GM12878 (cell line): ENCODE measurements around the gene RIPK4. TPM values are rescaled to one million over a fixed set of nuclear protein-coding genes. Genes with fewer than 3 reads are reported as not detected.

Experiments
- ATAC-seq: fragments of 200-7000 bp; cut with Tn5 transposase; 3 replicates; pipeline ENCODE4 v1.9.1; 2020; ENCODE audit warnings: mild to moderate bottlenecking, moderate library complexity
- BruUV-seq: library from RNA; stranded (reverse); fragments of 400-500 nt; replicated peaks from 2 replicates; lab custom pipeline; 2021; lab: Mats Ljungman, UMichigan
- CTCF ChIA-PET: fragments of 300-600 bp; sonication (Branson Sonifier 250); formaldehyde crosslinking; extraction: SDS; loops from one replicate; lab custom pipeline; 2021; ENCODE audit warnings: inconsistent platforms; lab: Yijun Ruan, JAX
- POLR2A ChIA-PET: fragments of 350-600 bp; formaldehyde crosslinking; extraction: SDS; loops from one replicate; lab custom pipeline; 2021; ENCODE audit warnings: inconsistent platforms; lab: Charles Lee
- RAD21 ChIA-PET: fragments of 300-600 bp; sonication (Branson Sonifier 250); formaldehyde crosslinking; loops from one replicate; lab custom pipeline; 2023; ENCODE audit warnings: antibody characterized with exemption; ENCODE audit not compliant: unreplicated experiment; lab: Charles Lee
- SMC1A ChIA-PET: fragments of 300-600 bp; sonication (Branson Sonifier 250); formaldehyde crosslinking; loops from one replicate; lab custom pipeline; 2023; ENCODE audit not compliant: unreplicated experiment, uncharacterized antibody; lab: Charles Lee
- DNase-seq: peaks from one replicate; pipeline ENCODE4 v3.0.0-alpha.2; 2011; ENCODE audit warnings: low read depth, low spot score
- FAIRE-seq: peaks from 3 replicates; lab custom pipeline; 2011; peaks lifted over from hg19 to GRCh38; lab: Jason Lieb, UNC
- H2AFZ ChIP-seq: 2 replicates; pipeline ENCODE4 v1.6.0; 2011; ENCODE audit warnings: low read depth, low read length, control low read depth; ENCODE audit not compliant: control insufficient read depth
- H3K27ac ChIP-seq: 2 replicates; pipeline ENCODE4 v1.5.1; 2011; ENCODE audit warnings: control low read depth; ENCODE audit not compliant: control insufficient read depth, insufficient read depth
- H3K27me3 ChIP-seq, 2 experiments: replicated peaks in 1 of 2; 2 replicates each; pipeline versions ENCODE4 v1.6.0 to v1.6.1; 2011; ENCODE audit warnings: low read length in 1 of 2; ENCODE audit not compliant: control insufficient read depth in 2 of 2, insufficient read depth in 2 of 2
- H3K36me3 ChIP-seq, 2 experiments: 2 replicates each; pipeline ENCODE4 v1.5.1; 2011; ENCODE audit warnings: low read length in 1 of 2; ENCODE audit not compliant: control insufficient read depth in 2 of 2, insufficient read depth in 2 of 2
- H3K4me1 ChIP-seq: 2 replicates; pipeline ENCODE4 v1.6.1; 2011; ENCODE audit warnings: mild to moderate bottlenecking, low read length, moderate library complexity, mixed read lengths; ENCODE audit not compliant: control insufficient read depth, insufficient read depth
- H3K4me2 ChIP-seq: 2 replicates; pipeline ENCODE4 v1.6.0; 2011; ENCODE audit warnings: control low read depth; ENCODE audit not compliant: control insufficient read depth, insufficient read depth
- H3K4me3 ChIP-seq: fragments of 200-600 bp; sonication (generic); 2 replicates; pipeline ENCODE4 v1.5.1; 2016
- H3K79me2 ChIP-seq: 2 replicates; pipeline ENCODE4 v1.6.0; 2011; ENCODE audit warnings: low read length; ENCODE audit not compliant: control insufficient read depth, insufficient read depth
- H3K9ac ChIP-seq: 2 replicates; pipeline ENCODE4 v1.8.0; 2011; ENCODE audit warnings: low read length, control low read depth, mixed read lengths; ENCODE audit not compliant: control insufficient read depth, insufficient read depth
- H3K9me3 ChIP-seq: replicated peaks from 3 replicates; pipeline ENCODE4 v1.5.1; 2011; ENCODE audit warnings: mild to moderate bottlenecking, low read length; ENCODE audit not compliant: control insufficient read depth, insufficient read depth
- H4K20me1 ChIP-seq: 2 replicates; pipeline ENCODE4 v1.6.0; 2011; ENCODE audit not compliant: control insufficient read depth, insufficient read depth
- CEBPB ChIP-seq, 2 experiments: fragments of 150-350 bp in 1 of 2; IDR thresholded peaks; 2 replicates each; pipeline ENCODE4 v1.6.1; 2012 to 2014; ENCODE audit warnings: low read depth in 2 of 2, low read length in 2 of 2, borderline replicate concordance in 1 of 2, inconsistent platforms in 1 of 2
- CREB1 ChIP-seq: IDR thresholded peaks from 2 replicates; pipeline ENCODE4 v1.6.1; 2012; ENCODE audit warnings: low read depth, mild to moderate bottlenecking, inconsistent platforms
- DPF2 ChIP-seq: fragments of 450-650 bp; IDR thresholded peaks from 2 replicates; pipeline ENCODE4 v1.6.1; 2017; ENCODE audit warnings: mild to moderate bottlenecking
- EED ChIP-seq: sonication (generic); IDR thresholded peaks from 2 replicates; pipeline ENCODE4 v1.6.1; 2016; ENCODE audit warnings: antibody characterized with exemption, low read depth
- IKZF1 ChIP-seq: fragments of 450-650 bp; conservative IDR thresholded peaks from 2 replicates; pipeline ENCODE4 v1.6.1; 2017; ENCODE audit warnings: antibody characterized with exemption, mild to moderate bottlenecking
- PAX5 ChIP-seq: IDR thresholded peaks from 2 replicates; pipeline ENCODE4 v1.6.1; 2011; ENCODE audit warnings: low read depth, low read length, borderline replicate concordance
- POLR2AphosphoS5 ChIP-seq: IDR thresholded peaks from 2 replicates; pipeline ENCODE4 v1.6.1; 2011; ENCODE audit warnings: mild to moderate bottlenecking, low read length, inconsistent platforms
- SKIL ChIP-seq: fragments of 450-650 bp; IDR thresholded peaks from 2 replicates; pipeline ENCODE4 v1.6.1; 2017; ENCODE audit warnings: mild to moderate bottlenecking, low read depth, inconsistent platforms; ENCODE audit not compliant: poor library complexity, severe bottlenecking
- SMARCA5 ChIP-seq: fragments of 450-650 bp; IDR thresholded peaks from 2 replicates; pipeline ENCODE4 v1.6.1; 2017; ENCODE audit warnings: mild to moderate bottlenecking
- SPI1 ChIP-seq: IDR thresholded peaks from 2 replicates; pipeline ENCODE4 v1.6.1; 2011; ENCODE audit warnings: low read depth, mild to moderate bottlenecking, low read length, moderate library complexity, borderline replicate concordance; ENCODE audit not compliant: insufficient read depth
- SREBF1 ChIP-seq: IDR thresholded peaks from 2 replicates; pipeline ENCODE4 v1.6.1; 2012; ENCODE audit warnings: mild to moderate bottlenecking, low read length
- SREBF2 ChIP-seq: IDR thresholded peaks from 2 replicates; pipeline ENCODE4 v1.6.1; 2012; ENCODE audit warnings: mild to moderate bottlenecking, low read length
- ZNF217 ChIP-seq: fragments of 450-650 bp; IDR thresholded peaks from 2 replicates; pipeline ENCODE4 v1.6.1; 2017; ENCODE audit warnings: antibody characterized with exemption, mild to moderate bottlenecking
- ZNF274 ChIP-seq: IDR thresholded peaks from one replicate; pipeline ENCODE4 v1.8.0; 2011; ENCODE audit not compliant: insufficient read length, insufficient read depth
- ZZZ3 ChIP-seq: IDR thresholded peaks from 2 replicates; pipeline ENCODE4 v1.6.1; 2011; ENCODE audit warnings: low read depth; ENCODE audit not compliant: control insufficient read depth, insufficient read length
- WGBS: methylation state at CpG from one replicate; pipeline ENCODE4 v1.1.6; 2016; ENCODE audit warnings: low lambda C conversion rate; ENCODE audit not compliant: insufficient replicate concordance, insufficient coverage; ENCODE audit errors: missing lambda C conversion rate; 5-methylcytosine and 5-hydroxymethylcytosine counted together
- in situ Hi-C: fragments of 300-500 bp; cut with MboI; formaldehyde crosslinking; loops from 9 replicates; pipeline ENCODE4 v1.14.3; 2018; ENCODE audit warnings: mixed read lengths
- intact Hi-C: fragments of 100-400 bp; cut with micrococcal nuclease; formaldehyde crosslinking; loops from one replicate; pipeline ENCODE4 v1.14.2; 2022; ENCODE audit not compliant: unreplicated experiment
- polyA plus RNA-seq, 11 experiments: library from polyadenylated mRNA; depleted of rRNA in 4 of 11; unstranded in 6 of 11; stranded (reverse) in 5 of 11; fragments of >200 nt; fragmentation: Nextera tagmentation in 4 of 11; fragmentation: Illumina TruSeq in 1 of 11; extraction: Ambion mirVana in 4 of 11; extraction: Trizol in 1 of 11; gene quantifications; 1 replicate in 1 of 11; 2 replicates in 10 of 11; pipeline versions ENCODE4 v1.2.1 to v1.2.3, GENCODE V29; 2011 to 2016; ENCODE audit warnings: inconsistent platforms in 2 of 11, missing spikeins in 2 of 11, low read depth in 1 of 11
- total RNA-seq, 4 experiments: library from RNA; depleted of rRNA in 3 of 4; stranded (reverse); fragments of >200 nt in 3 of 4; fragmentation: Illumina TruSeq in 1 of 4; extraction: Trizol in 1 of 4; gene quantifications; 2 replicates each; pipeline versions ENCODE4 v1.2.1 to v1.2.3, GENCODE V29; 2013 to 2021
- TF ChIP-seq, protein P1 (sequence below): fragments of 450-650 bp; IDR thresholded peaks from 2 replicates; pipeline ENCODE4 v1.6.1; 2017; ENCODE audit warnings: mild to moderate bottlenecking, moderate library complexity
- TF ChIP-seq, protein P2 (sequence below): IDR thresholded peaks from 2 replicates; pipeline ENCODE4 v1.6.1; 2012; ENCODE audit warnings: low read depth, low read length, improper control_type of control experiment
- TF ChIP-seq, protein P3 (sequence below): IDR thresholded peaks from 2 replicates; pipeline ENCODE4 v1.6.1; 2011; ENCODE audit warnings: low read depth, mild to moderate bottlenecking, low read length, moderate library complexity, borderline replicate concordance; ENCODE audit errors: extremely low read depth

Gene RIPK4
- total and polyA plus RNA-seq, 10 of the 15 experiments (the other 5 are each of a cell fraction or from before 2014, with no cell fraction given): 0.05 TPM; not detected in 9

DNA sequence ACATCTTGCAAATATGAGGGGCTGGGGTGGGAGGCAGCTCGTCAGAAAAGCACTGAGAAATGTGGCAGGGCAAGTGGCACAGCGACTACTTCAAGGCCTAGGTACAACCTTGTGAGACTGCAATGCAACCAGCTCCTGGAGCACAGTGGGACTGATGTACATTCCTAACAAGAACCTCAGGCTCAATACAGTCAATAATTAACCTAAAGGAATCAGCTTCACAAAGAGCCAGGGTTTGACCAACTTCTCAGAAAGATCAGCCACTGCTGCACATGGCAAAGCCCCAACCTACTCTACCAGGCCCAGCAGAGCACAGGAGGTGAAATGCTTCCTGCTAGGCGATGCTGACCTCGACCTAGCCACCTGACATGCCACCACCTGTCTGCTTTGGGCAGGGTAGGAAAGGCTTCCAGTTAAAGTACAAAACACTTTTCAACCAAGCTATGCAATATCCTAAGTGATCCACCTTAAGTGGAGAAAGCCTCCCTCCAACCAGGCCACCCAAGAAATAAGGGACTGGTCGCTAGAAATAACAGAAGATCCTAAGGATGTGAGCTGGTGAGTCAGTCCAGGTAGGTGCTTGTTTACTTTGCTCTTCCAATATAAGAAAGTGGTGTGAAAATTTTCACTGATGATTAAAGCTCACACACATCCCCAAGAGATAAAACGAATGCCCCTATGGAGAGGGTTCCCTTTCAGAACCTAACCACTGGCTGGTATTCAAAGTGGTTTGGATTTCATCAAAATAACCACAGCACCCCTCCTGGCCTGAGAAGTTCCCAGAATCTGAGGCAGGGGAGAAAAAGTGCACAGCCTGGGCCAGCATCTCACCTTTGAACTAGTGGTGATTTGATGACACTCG lies 2.1 kb downstream of the RIPK4 start:
- no peaks in the 10 kb centered on the region for H3K79me2 ChIP-seq
- no peaks in the 10 kb centered on the region for H3K4me1 ChIP-seq
- H3K27me3 ChIP-seq: peaks cover 21 to 41% of the 10 kb centered on the region in 2 experiments
- H3K4me3 ChIP-seq: no peak overlapping the region
- FAIRE-seq (no peak), DNase-seq (no peak), ATAC-seq (no peak)
- no peak overlapping the region for H3K27ac ChIP-seq
- in situ Hi-C loops: no loop called here
- no peaks in the 10 kb centered on the region for H4K20me1 ChIP-seq
- H3K36me3 ChIP-seq: no peaks in the 10 kb centered on the region
- SMC1A ChIA-PET: interaction anchor here (1.0 to 1.2 kb wide), 2 partner anchors 11 to 482 kb away, joined by 3 read pairs; no protein-coding TSS in a partner anchor
- POLR2A ChIA-PET: no interaction called here
- H3K4me2 ChIP-seq: no peak overlapping the region
- RAD21 ChIA-PET: interaction anchor here (0.6 to 2.9 kb wide), 5 partner anchors 101 to 395 kb away, joined by 3 to 9 read pairs (median 3); no protein-coding TSS in a partner anchor
- CTCF ChIA-PET: interaction anchor here (0.8 to 1.4 kb wide), 2 partner anchors 11 to 155 kb away, joined by 3 read pairs; no protein-coding TSS in a partner anchor
- H3K9me3 ChIP-seq: no peaks in the 10 kb centered on the region; the same call in 1 of the 3 replicates
- H2AFZ ChIP-seq: no peak overlapping the region
- BruUV-seq: no TSS peak
- H3K9ac ChIP-seq: no peak overlapping the region
- intact Hi-C loops: no loop called here
- WGBS: 38% methylated on average over 7 of the region's 7 CpGs
- TF ChIP-seq ZNF217 (no peak), IKZF1 (no peak), PAX5 (no peak), SMARCA5 (no peak), SREBF1 (no peak), SKIL (no peak), CREB1 (no peak), ZNF274 (no peak), SREBF2 (no peak), CEBPB (IDR thresholded peaks at IDR 0.05; ENCODE audit: borderline replicate concordance in 1 of 2, low read depth in 2 of 2, low read length in 2 of 2) (no peak), SPI1 (no peak), EED (no peak), DPF2 (no peak), ZZZ3 (no peak), POLR2AphosphoS5 (no peak)
- TF ChIP-seq, protein P1, sequence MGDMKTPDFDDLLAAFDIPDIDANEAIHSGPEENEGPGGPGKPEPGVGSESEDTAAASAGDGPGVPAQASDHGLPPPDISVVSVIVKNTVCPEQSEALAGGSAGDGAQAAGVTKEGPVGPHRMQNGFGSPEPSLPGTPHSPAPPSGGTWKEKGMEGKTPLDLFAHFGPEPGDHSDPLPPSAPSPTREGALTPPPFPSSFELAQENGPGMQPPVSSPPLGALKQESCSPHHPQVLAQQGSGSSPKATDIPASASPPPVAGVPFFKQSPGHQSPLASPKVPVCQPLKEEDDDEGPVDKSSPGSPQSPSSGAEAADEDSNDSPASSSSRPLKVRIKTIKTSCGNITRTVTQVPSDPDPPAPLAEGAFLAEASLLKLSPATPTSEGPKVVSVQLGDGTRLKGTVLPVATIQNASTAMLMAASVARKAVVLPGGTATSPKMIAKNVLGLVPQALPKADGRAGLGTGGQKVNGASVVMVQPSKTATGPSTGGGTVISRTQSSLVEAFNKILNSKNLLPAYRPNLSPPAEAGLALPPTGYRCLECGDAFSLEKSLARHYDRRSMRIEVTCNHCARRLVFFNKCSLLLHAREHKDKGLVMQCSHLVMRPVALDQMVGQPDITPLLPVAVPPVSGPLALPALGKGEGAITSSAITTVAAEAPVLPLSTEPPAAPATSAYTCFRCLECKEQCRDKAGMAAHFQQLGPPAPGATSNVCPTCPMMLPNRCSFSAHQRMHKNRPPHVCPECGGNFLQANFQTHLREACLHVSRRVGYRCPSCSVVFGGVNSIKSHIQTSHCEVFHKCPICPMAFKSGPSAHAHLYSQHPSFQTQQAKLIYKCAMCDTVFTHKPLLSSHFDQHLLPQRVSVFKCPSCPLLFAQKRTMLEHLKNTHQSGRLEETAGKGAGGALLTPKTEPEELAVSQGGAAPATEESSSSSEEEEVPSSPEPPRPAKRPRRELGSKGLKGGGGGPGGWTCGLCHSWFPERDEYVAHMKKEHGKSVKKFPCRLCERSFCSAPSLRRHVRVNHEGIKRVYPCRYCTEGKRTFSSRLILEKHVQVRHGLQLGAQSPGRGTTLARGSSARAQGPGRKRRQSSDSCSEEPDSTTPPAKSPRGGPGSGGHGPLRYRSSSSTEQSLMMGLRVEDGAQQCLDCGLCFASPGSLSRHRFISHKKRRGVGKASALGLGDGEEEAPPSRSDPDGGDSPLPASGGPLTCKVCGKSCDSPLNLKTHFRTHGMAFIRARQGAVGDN: no peak
- TF ChIP-seq, protein P2, sequence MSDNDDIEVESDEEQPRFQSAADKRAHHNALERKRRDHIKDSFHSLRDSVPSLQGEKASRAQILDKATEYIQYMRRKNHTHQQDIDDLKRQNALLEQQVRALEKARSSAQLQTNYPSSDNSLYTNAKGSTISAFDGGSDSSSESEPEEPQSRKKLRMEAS: no peak
- TF ChIP-seq, protein P3, sequence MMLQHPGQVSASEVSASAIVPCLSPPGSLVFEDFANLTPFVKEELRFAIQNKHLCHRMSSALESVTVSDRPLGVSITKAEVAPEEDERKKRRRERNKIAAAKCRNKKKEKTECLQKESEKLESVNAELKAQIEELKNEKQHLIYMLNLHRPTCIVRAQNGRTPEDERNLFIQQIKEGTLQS: no peak
